SHP77 treated with DMSO at 0.1 percent for 48 hours (cell line): Measurements from ENCODE around the gene ANKRD9.

Source experiments
- DNase-seq: peaks from one replicate; lab custom pipeline; 2025; lab: John Stamatoyannopoulos, UW

Gene ANKRD9

GRCh38 chr14:102497998-102498677, 11.4 kb downstream of the ANKRD9 start:
- no peak for DNase-seq

DNA sequence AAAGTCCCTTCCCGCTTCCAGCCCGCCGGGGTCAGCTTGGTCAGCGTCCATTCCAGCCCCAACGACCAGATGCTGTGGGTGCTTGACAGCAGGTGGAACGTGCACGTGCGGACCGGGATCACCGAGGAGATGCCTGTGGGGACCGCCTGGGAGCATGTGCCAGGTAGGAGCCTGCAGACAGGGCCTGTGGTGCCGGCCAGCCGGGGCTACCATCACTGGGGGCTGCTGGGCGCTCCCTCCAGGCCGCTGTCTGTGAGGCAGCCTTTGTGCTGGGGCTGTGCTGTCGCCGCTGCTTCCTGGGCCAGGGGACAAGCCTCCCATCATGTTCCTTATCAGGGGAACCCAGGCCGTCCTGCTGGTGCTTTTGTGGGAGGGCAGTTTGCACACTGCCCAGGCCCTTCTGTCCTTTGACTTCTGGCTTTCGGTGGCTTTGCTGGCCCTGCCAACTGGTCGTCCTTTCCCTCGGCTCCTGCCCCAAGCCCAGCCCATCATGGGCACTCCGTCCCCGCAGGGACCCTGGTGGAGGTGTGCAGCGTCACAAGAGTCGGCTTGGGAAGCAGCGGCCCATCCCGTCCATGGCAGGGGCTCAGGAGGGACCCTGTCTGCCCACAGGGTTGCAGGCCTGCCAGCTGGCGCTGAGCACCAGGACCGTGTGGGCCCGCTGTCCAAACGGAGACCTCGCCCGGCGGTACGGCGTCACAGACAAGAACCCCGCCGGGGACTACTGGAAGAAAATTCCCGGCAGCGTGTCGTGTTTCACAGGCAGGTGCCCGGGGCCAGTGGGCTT, 12.4 kb downstream of the ANKRD9 start:
- DNase-seq: no peak

- DNase-seq: no peak
These were observed 13.3 kb downstream of the ANKRD9 start for GRCh38 chr14:102496331-102496691.

GRCh38 chr14:102495491-102496330, 13.9 kb downstream of the ANKRD9 start:
- no peak for DNase-seq

GRCh38 chr14:102493585-102493984, 16.0 kb downstream of the ANKRD9 start:
- DNase-seq: no peak

GRCh38 chr14:102493096-102493495, 16.5 kb downstream of the ANKRD9 start:
- no peak for DNase-seq

DNA sequence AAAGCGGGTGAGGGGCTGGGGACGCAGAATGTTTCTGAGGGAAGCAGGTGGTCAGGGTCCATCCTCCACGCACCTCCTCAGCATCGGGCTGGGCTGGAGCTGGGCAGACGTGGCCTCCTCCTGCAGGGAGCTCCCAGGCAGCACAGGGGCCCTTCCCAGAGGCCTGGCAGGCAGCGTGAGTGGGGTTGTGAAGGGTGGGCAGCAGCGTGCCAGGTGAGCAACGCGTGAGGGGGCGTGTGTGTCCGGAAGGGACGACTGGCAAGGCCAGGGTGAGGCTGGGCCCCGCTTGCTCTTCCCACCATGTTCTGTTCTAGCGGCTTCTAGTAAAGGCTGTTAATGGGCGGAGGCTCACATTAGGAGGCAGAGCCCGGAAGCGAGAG, 17.1 kb downstream of the ANKRD9 start:
- DNase-seq: no peak

GRCh38 chr14:102491786-102492530, 17.6 kb downstream of the ANKRD9 start:
- no peak for DNase-seq

GRCh38 chr14:102491366-102491765, 18.2 kb downstream of the ANKRD9 start:
- DNase-seq: no peak

DNA sequence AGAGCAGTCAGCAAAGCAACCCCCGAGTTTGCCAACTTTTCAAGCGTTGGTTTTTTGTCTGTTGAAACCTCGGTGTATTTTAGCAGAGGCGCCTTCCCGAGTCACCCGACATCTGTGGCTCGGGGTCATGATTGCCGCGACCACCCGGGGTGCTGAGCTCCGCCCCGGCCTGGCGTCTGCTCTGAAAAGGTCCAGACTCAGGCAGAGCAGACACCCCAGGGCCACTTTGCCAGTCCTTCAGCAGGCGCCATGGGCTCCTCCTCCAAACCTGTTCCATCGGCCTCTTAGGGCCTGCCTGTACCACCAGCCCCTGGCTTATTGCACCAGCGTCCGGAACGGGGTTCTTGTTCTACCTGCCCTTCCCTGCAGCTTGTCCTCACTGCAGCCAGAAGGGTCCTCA, 19.1 kb downstream of the ANKRD9 start:
- DNase-seq: no peak

DNA sequence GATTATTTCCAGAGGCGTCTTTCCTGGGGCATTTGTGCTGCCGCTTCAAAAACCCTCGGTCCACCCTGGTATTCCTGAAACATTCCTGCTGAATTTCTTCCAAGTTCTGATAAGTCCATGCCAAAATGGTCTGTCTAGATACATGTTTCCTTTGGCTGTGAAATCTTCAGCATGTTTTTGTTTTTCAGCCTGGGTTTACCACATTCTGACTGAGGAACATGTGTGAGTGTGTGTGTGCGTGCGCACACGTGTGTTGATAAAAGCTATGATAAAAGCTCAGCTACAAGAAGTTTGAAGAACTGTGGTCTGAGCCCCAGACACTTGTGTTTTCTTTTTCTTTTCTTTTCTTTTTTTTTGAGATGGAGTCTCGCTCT, 22.4 kb downstream of the ANKRD9 start:
- DNase-seq: no peak

GRCh38 chr14:102486513-102487203, 22.9 kb downstream of the ANKRD9 start:
- DNase-seq: no peak

GRCh38 chr14:102485693-102486512, 23.7 kb downstream of the ANKRD9 start:
- DNase-seq: no peak

DNA sequence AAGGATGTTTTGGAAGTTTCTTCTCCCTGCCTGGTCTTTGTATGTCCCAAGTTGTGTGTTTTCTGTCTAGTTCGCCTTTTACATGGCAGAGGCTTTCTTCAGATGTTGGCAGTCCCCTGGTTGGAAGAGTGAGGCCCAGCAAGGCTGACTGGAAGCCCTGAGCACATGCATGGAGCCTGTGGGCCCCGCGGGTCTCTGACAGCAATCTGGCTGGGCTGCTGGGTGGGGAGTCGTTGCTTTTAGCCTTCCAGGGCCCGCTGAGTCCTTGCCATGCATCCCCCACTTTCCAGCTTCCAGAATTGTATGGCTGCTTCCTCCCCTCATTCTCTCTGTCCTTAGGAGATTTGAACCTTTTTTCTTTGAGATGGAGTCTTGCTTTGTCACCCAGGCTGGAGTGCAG, 25.3 kb downstream of the ANKRD9 start:
- no peak for DNase-seq

- no peak for DNase-seq
These were observed 27.8 kb downstream of the ANKRD9 start for GRCh38 chr14:102481791-102482238.

- DNase-seq: no peak
These were observed 28.2 kb downstream of the ANKRD9 start for GRCh38 chr14:102481371-102481770.

- peak; percentile 69 for DNase-seq
These were observed 29.8 kb downstream of the ANKRD9 start for GRCh38 chr14:102479777-102480176.

GRCh38 chr14:102479107-102479506, 30.5 kb downstream of the ANKRD9 start:
- no peak for DNase-seq

GRCh38 chr14:102474934-102475333, 34.6 kb downstream of the ANKRD9 start:
- peak; percentile 3 for DNase-seq

- no peak for DNase-seq
These were observed 36.0 kb downstream of the ANKRD9 start for GRCh38 chr14:102473559-102473958.

GRCh38 chr14:102472791-102473150, 36.8 kb downstream of the ANKRD9 start:
- no peak for DNase-seq
